Right lobe of liver (tissue), 4 donors: ENCODE measurements around the gene GJD3.
"Not testable (repeated sequence)": the region's sequence is repeated elsewhere in the genome, so short reads cannot be mapped to it uniquely, and the experiment has no call there.

ENCODE experiments used
- POLR2A ChIP-seq: fragments of 450-650 bp; IDR thresholded peaks from one replicate; pipeline ENCODE4 v1.6.1; 2017; ENCODE audit warnings: antibody characterized with exemption, mild to moderate bottlenecking
- TF ChIP-seq, protein P1 (sequence below), 4 donors: fragments of 200-600 bp in 3 of 4; fragments of 450-650 bp in 1 of 4; IDR thresholded peaks; one replicate each; pipeline versions ENCODE4 v1.5.1 to v1.8.0; 2016 to 2022; ENCODE audit warnings: antibody characterized with exemption in 4 of 4, mild to moderate bottlenecking in 2 of 4
- donor health status: DM: no; HTN: no; CAD: no.
- donor health status: DM: no; HTN: no; CAD: no.
- donor health status: DM: no; HTN: yes; CAD: no.

DNA sequence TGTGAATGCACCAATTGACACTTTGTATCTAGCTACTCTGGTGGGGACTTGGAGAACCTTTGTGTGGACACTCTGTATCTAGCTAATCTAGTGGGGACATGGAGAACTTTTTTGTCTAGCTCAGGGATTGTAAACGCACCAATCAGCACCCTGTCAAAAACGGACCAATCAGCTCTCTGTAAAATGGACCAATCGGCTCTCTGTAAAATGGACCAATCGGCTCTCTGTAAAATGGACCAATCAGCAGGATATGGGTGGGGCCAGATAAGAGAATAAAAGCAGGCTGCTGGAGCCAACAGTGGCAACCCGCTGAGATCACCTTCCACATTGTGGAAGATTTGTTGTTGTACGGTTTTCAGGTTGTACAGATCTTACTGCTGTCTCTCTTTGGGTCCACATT, 12.0 kb upstream of the GJD3 start:
- TF ChIP-seq, protein P1, sequence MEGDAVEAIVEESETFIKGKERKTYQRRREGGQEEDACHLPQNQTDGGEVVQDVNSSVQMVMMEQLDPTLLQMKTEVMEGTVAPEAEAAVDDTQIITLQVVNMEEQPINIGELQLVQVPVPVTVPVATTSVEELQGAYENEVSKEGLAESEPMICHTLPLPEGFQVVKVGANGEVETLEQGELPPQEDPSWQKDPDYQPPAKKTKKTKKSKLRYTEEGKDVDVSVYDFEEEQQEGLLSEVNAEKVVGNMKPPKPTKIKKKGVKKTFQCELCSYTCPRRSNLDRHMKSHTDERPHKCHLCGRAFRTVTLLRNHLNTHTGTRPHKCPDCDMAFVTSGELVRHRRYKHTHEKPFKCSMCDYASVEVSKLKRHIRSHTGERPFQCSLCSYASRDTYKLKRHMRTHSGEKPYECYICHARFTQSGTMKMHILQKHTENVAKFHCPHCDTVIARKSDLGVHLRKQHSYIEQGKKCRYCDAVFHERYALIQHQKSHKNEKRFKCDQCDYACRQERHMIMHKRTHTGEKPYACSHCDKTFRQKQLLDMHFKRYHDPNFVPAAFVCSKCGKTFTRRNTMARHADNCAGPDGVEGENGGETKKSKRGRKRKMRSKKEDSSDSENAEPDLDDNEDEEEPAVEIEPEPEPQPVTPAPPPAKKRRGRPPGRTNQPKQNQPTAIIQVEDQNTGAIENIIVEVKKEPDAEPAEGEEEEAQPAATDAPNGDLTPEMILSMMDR (IDR thresholded peaks at IDR 0.05): not testable (repeated sequence)
- not testable (repeated sequence) for TF ChIP-seq POLR2A
